Medulla oblongata (tissue), 1 donor: ENCODE data around the gene RPUSD1.

Experiments
- DNase-seq: peaks from one replicate; pipeline ENCODE4 v3.0.0-alpha.2; 2015; ENCODE audit errors: extremely low spot score

RPUSD1 gene

GRCh38 chr16:818592-818991 lies 30.4 kb upstream of the RPUSD1 start:
- no peak for DNase-seq

DNA sequence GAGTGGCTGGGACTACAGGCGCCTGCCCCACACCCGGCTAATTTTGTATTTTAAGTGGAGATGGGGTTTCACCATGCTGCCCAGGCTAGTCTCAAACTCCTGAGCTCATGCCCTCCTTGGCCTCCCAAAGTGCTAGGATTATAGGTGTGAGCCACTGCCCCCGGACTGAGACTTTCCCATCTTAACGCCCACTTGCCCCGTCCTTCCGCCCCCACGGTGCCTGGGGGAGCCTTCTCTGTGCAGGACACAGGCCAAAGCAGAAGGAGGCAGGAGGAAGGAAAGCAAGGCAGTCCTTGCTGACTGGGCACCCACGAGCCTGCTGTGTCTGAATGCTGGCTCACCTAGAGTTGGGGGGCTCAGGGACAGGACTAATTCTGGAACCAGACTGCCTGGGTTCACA lies 30.0 kb upstream of the RPUSD1 start:
- DNase-seq = no peak

GRCh38 chr16:817001-817906 lies 29.1 kb upstream of the RPUSD1 start:
- no peak for DNase-seq

DNA sequence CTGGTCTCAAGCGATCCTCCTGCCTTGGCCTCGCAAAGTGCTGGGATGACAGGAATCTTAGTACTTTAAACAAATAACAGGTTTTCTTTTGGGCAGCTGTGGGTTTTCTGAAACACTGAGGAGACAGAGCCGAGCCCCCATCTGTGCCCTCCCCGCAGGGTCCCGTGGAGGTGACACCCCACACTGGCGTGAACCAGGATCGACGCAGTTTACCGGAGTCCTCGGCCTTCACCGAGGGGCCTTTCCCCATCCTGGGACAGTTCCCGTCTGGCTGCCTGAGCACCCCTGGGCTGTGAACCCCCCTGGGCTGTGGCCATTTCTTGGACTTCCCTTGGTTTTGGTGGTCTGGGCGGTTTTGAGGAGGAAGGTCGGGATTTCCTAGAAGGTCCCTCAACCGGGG lies 27.7 kb upstream of the RPUSD1 start:
- no peak for DNase-seq

GRCh38 chr16:814974-815373 lies 26.8 kb upstream of the RPUSD1 start:
- no peak for DNase-seq

GRCh38 chr16:813916-814412 lies 25.8 kb upstream of the RPUSD1 start:
- DNase-seq = no peak

DNA sequence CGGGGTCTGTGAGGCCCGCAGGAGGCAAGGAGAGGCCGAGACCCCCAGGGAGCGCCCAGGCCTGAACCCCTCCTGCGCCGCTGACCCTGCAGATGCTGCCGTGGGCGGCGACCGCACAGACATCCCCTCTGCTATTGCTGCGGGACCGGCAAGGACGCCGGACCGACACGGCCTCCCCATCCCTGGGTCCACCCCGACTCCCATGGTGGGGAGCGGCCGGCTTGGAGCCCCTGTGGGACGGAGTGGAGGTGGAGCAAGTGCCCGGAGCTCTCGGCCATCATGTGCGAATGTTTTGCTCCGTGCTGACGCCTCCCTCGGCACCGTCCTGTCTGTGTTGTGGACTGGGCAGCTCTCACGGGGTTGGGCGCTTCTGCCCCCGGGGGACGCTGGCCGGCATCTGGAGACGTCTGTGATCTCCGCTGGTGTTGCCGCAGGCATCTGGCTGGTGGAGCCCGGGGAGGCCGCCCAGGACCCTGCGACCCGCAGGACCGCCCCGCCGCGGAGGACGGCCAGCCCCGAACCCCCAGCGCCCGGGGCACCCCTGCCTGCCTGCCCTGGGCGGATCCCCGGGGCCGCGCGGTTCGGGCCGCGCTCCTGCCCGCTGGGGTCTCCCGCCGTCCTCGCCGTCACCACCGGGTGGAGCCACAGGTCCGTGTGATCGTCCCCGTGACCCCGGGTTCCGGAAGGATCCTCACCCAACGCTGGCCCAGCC lies 25.2 kb upstream of the RPUSD1 start:
- DNase-seq = peak; percentile 69

DNA sequence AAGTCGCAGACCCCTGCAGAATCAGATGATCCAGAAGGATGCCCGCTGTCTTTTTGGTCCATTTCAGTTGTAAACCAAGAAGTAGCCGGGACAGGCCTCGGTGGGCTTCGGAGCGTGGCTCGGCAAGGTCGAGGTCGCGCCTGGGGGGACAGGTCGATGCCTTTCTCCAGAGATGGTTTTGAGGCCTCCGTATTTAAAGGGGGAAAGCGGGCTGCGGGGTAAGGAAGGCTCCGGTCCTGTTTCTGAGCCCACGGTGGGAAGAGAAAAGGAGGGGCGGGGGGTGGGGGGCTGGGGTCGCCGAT lies 19.9 kb upstream of the RPUSD1 start:
- no peak for DNase-seq

DNA sequence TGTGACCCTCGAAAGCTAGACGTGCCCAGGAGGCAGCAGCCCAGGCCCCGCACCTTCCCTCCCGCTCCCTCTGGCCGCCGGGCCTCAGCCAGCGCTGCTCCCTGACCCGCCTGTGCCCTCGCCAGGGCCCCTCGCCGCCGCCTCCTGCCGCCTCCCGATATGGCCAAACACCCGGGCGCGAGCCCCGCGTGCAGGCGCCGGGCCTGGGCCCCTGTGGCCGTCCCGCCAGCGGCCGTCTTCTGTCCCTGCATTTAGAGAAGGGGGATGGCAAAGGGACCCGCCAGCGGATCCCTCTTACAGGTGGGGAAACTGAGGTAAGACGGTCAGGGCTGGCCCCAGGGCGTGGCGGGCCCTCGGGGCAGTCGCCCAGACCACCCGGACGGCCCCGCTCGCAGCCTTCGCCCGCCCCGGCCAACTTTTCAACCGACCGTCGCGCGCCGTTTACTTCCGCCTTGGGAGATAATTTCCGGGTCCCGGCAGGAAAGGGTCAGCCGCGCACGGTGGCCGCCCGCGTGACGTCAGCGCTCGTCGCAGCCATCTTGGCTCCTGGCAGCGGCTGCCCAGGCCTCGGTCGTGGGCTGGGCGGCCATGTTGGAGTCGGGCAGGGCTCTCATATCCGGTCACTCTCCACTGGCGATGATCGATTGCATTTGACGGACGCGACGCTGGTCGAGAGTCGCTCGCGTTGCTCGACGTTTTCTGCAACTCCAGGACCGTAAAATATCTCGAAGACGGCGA lies 19.3 kb upstream of the RPUSD1 start:
- peak; percentile 91 for DNase-seq

GRCh38 chr16:805474-805873 lies 17.3 kb upstream of the RPUSD1 start:
- no peak for DNase-seq

GRCh38 chr16:804193-805048 lies 16.2 kb upstream of the RPUSD1 start:
- no peak for DNase-seq

DNA sequence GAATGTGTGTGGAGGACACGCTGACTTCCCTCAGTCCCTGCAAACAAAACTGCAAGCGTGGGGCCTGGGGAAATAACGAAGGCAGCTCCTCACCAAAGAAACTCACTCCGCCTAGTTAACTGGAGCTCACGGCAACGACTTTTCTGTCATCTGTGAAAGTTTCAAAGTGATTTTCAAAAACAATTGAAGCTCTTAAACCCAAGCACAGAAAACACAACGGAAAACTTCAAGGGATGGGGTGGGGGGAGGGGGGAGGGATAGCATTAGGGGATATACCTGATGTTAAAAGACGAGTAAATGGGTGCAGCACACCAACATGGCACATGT lies 15.5 kb upstream of the RPUSD1 start:
- no peak for DNase-seq

- DNase-seq = no peak
Observed at GRCh38 chr16:802914-803753, 15.0 kb upstream of the RPUSD1 start.

DNA sequence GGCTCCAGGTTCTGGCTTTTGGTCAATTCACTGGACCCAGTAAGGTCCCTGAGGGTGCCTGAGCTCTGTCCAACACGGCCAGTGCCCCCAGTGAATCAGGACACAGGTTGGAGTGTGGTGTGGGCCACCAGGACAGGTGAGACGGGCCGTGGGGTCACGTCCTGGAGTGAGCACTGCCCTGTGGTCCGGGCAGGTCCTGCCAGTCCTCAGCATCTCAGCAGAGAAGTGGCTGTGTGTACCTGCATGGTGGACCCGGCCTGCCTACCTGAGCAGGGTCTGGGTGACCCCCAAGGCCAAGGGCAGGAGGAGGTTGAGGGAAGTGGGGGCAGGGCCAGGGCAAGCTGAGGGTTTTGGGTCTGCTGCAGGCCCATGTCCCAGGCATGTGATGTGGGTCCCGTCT lies 14.3 kb upstream of the RPUSD1 start:
- no peak for DNase-seq

- no peak for DNase-seq
Observed at GRCh38 chr16:801584-802363, 13.6 kb upstream of the RPUSD1 start.

DNA sequence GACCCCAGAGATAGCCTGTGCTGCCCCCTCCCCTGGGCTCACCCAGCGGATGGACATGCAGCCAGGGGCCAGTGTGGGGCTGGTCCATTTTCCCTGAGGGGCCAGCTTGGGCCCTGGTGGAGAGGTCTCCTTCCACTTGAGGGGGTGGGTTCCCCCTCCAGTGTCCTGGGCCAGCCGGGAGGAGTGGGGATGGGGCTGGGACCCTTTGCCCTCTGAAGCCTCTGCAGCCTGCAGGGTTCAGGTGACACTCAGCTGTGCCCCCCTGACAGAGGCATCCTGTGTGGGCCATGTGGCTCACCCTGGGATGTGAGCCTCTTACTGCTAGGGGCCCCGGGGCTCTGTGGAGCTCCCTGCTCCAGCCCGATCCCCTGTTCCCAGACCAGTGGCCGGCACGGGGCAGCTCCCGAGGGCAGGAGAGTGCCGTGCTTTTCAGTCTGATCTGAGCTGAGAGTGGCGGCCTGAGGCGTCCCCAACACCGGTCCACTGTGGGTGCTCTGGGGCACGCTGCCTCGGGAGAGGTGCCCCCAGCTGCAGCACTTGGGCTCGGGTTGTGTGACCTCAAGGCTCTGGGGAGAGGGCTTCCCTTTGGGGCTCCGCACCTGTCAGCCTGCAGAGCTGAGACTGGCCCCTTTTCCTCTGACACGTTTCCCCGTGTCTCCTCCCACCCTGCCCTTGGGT lies 12.8 kb upstream of the RPUSD1 start:
- DNase-seq = no peak

DNA sequence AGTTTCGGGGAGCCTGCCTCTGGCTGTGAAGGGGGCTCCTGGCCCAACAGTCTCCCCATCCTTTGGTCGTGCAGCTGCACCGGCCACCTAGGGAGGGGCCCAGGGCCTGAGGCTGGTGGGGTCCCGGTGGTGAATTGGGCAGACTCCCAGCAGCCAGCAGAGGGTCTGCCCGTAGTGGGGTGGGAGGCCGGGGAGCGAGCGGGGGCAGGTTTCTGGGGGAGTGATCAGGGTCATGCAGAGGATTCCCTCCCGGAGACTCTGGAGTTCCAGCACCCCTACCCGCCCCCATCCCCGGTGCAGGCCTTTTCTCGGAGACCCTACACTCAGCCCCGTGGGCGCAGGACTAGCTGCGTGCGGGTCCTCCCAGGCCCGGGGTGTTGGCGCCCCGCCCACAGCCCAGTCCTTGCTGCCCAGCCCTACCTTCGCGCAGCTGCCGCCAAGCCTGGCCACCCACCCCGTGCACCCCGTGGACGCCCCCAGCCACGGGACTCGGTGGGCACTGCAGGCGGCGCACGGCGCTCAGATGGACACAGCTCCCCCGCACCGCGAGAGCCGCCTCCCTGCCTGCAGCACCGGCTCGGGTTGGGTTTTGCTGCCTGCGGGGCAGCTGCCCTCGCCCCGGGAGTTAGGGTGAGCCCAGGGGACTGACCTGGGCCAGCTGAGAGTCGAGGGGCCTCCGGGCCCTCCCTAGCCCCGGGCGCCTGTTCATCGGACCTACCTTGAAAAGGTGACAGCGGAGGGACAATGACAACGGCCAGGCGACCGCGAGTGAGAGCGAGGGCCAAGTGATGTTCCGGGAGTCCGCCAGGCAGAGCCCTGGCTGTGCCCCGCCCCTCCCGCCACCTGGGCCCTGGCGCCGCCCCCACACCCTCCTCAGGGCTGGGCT lies 12.0 kb upstream of the RPUSD1 start, which contains the start of gene GNG13:
TSS of gene GNG13 (minus strand) at position 787 of the 886 bp plus-strand sequence. CDS start 1,657 bp downstream, outside the sequence.
- DNase-seq = no peak
